KMS-11 (cell line): ENCODE measurements around the gene INPP5B.

Experiments used
- H2AFZ ChIP-seq: fragments of 200-600 bp; sonication (generic); 2 replicates; pipeline ENCODE4 v1.6.1; 2016; ENCODE audit warnings: antibody characterized with exemption, mixed run types, low read depth
- H3K27ac ChIP-seq: fragments of 200-600 bp; sonication (generic); 2 replicates; pipeline ENCODE4 v1.6.1; 2016; ENCODE audit warnings: mild to moderate bottlenecking, mixed run types
- H3K27me3 ChIP-seq: fragments of 200-600 bp; sonication (generic); 2 replicates; pipeline ENCODE4 v1.6.1; 2017; ENCODE audit warnings: mild to moderate bottlenecking, low read depth, mixed run types, moderate library complexity; ENCODE audit not compliant: insufficient read depth
- H3K36me3 ChIP-seq: fragments of 200-600 bp; sonication (generic); 2 replicates; pipeline ENCODE4 v1.6.1; 2017; ENCODE audit warnings: mild to moderate bottlenecking, mixed run types; ENCODE audit not compliant: insufficient read depth
- H3K4me1 ChIP-seq: fragments of 200-600 bp; sonication (generic); 2 replicates; pipeline ENCODE4 v1.6.1; 2016; ENCODE audit warnings: mild to moderate bottlenecking, low read depth, mixed run types; ENCODE audit not compliant: poor library complexity, severe bottlenecking
- H3K4me2 ChIP-seq: fragments of 200-600 bp; sonication (generic); 2 replicates; pipeline ENCODE4 v1.7.0; 2016; ENCODE audit warnings: mild to moderate bottlenecking, mixed run types
- H3K4me3 ChIP-seq: fragments of 200-600 bp; sonication (generic); IDR thresholded peaks from 2 replicates; pipeline ENCODE4 v1.6.1; 2017; ENCODE audit warnings: low read depth, low read length, mixed read lengths; ENCODE audit not compliant: insufficient read depth
- H3K79me2 ChIP-seq: fragments of 200-600 bp; sonication (generic); 2 replicates; pipeline ENCODE4 v1.6.1; 2016; ENCODE audit warnings: low read depth, mixed run types; ENCODE audit not compliant: insufficient read depth
- H3K9ac ChIP-seq: fragments of 200-600 bp; sonication (generic); 2 replicates; pipeline ENCODE4 v1.6.1; 2016; ENCODE audit warnings: mild to moderate bottlenecking, mixed run types
- H4K20me1 ChIP-seq: fragments of 200-600 bp; sonication (generic); 2 replicates; pipeline ENCODE4 v1.6.1; 2016; ENCODE audit warnings: mild to moderate bottlenecking, mixed run types; ENCODE audit not compliant: insufficient read depth
- TF ChIP-seq, protein P1 (sequence below): fragments of 200-600 bp; sonication (generic); conservative IDR thresholded peaks from 2 replicates; pipeline ENCODE4 v1.6.1; 2017; ENCODE audit warnings: low read depth, mild to moderate bottlenecking, antibody characterized with exemption, low read length, moderate library complexity, mixed read lengths

INPP5B gene

DNA sequence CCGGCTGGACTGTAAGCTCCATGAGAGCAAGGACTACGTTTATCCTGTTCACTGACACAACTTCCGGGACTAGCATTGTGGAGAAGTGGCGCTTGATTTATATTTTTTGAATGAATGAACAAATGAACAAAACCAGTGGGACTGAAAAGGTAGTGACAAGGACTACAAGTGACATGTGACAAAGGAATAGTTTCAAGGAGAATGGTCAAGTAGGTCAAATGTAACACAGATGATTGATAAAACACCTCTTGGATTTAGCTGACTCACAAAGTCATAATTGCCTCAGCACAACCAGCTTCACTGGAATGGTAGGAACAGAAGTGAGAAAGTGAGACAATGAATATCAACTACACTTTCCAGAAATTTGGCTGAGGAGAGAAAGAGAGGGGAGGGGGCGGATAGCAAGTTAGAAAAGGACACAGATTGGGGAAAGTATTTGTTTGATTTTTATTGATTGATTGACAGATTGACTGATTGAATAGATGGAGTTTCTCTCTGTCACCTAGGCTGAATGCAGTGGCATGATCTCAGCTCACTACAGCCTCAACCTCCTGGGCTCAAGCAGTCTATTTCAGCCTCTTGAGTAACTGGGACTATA lies 101.7 kb downstream of the INPP5B start:
- Histone ChIP-seq H3K4me3 (no peak overlapping the region), H3K27ac (no peak overlapping the region), H3K4me2 (no peak overlapping the region), H3K27me3 (no peaks in the 10 kb centered on the region), H2AFZ (no peak overlapping the region), H3K79me2 (peaks cover 23% of the 10 kb centered on the region; the same call in 1 of the 2 replicates), H4K20me1 (no peaks in the 10 kb centered on the region), H3K9ac (no peak overlapping the region), H3K4me1 (peaks cover 36% of the 10 kb centered on the region), H3K36me3 (no peaks in the 10 kb centered on the region; the same call in 1 of the 2 replicates)
- TF ChIP-seq, protein P1, sequence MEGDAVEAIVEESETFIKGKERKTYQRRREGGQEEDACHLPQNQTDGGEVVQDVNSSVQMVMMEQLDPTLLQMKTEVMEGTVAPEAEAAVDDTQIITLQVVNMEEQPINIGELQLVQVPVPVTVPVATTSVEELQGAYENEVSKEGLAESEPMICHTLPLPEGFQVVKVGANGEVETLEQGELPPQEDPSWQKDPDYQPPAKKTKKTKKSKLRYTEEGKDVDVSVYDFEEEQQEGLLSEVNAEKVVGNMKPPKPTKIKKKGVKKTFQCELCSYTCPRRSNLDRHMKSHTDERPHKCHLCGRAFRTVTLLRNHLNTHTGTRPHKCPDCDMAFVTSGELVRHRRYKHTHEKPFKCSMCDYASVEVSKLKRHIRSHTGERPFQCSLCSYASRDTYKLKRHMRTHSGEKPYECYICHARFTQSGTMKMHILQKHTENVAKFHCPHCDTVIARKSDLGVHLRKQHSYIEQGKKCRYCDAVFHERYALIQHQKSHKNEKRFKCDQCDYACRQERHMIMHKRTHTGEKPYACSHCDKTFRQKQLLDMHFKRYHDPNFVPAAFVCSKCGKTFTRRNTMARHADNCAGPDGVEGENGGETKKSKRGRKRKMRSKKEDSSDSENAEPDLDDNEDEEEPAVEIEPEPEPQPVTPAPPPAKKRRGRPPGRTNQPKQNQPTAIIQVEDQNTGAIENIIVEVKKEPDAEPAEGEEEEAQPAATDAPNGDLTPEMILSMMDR = no peak

GRCh38 chr1:37844536-37844935 lies 102.3 kb downstream of the INPP5B start:
- no peak overlapping the region for H3K9ac ChIP-seq
- H3K27ac ChIP-seq = no peak overlapping the region
- no peaks in the 10 kb centered on the region for H3K27me3 ChIP-seq
- no peaks in the 10 kb centered on the region; the same call in 1 of the 2 replicates for H3K36me3 ChIP-seq
- no peaks in the 10 kb centered on the region for H4K20me1 ChIP-seq
- H2AFZ ChIP-seq = no peak overlapping the region
- no peak overlapping the region for H3K4me2 ChIP-seq
- H3K4me1 ChIP-seq = peaks cover 36% of the 10 kb centered on the region
- TF ChIP-seq, protein P1 = no peak
- peaks cover 22% of the 10 kb centered on the region; the same call in 1 of the 2 replicates for H3K79me2 ChIP-seq
- H3K4me3 ChIP-seq = no peak overlapping the region

- H4K20me1 ChIP-seq = no peaks in the 10 kb centered on the region
- H3K4me3 ChIP-seq = no peak overlapping the region
- no peak overlapping the region for H3K9ac ChIP-seq
- TF ChIP-seq, protein P1 = no peak
- H2AFZ ChIP-seq = no peak overlapping the region
- H3K4me2 ChIP-seq = no peak overlapping the region
- H3K79me2 ChIP-seq = no peaks in the 10 kb centered on the region
- H3K4me1 ChIP-seq = peaks cover 21% of the 10 kb centered on the region
- H3K27me3 ChIP-seq = no peaks in the 10 kb centered on the region
- no peaks in the 10 kb centered on the region; the same call in 1 of the 2 replicates for H3K36me3 ChIP-seq
- H3K27ac ChIP-seq = no peak overlapping the region
Measured at GRCh38 chr1:37841652-37842051, 105.2 kb downstream of the INPP5B start.

- Histone ChIP-seq H3K4me1 (peaks cover 16% of the 10 kb centered on the region), H3K27me3 (no peaks in the 10 kb centered on the region), H3K4me2 (no peak overlapping the region), H3K27ac (no peak overlapping the region), H4K20me1 (no peaks in the 10 kb centered on the region), H3K36me3 (no peaks in the 10 kb centered on the region; the same call in 1 of the 2 replicates), H3K79me2 (no peaks in the 10 kb centered on the region), H3K9ac (no peak overlapping the region), H2AFZ (no peak overlapping the region), H3K4me3 (no peak overlapping the region)
- TF ChIP-seq, protein P1 = no peak
Measured at GRCh38 chr1:37840711-37841110, 106.1 kb downstream of the INPP5B start.
